ENCODE data around the gene VPS18.

Gene VPS18

GRCh38 chr15:40941528-40942336, 47.5 kb downstream of the VPS18 start:
- TF ChIP-seq, protein P1, sequence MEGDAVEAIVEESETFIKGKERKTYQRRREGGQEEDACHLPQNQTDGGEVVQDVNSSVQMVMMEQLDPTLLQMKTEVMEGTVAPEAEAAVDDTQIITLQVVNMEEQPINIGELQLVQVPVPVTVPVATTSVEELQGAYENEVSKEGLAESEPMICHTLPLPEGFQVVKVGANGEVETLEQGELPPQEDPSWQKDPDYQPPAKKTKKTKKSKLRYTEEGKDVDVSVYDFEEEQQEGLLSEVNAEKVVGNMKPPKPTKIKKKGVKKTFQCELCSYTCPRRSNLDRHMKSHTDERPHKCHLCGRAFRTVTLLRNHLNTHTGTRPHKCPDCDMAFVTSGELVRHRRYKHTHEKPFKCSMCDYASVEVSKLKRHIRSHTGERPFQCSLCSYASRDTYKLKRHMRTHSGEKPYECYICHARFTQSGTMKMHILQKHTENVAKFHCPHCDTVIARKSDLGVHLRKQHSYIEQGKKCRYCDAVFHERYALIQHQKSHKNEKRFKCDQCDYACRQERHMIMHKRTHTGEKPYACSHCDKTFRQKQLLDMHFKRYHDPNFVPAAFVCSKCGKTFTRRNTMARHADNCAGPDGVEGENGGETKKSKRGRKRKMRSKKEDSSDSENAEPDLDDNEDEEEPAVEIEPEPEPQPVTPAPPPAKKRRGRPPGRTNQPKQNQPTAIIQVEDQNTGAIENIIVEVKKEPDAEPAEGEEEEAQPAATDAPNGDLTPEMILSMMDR (IDR thresholded peaks at IDR 0.05; ENCODE audit: low read depth, low read length), result no peak
- peak overlapping the region; percentile 45 for H3K4me3 ChIP-seq (ENCODE audit: low read depth, low read length)

GRCh38 chr15:40942337-40942854, 48.1 kb downstream of the VPS18 start:
- peak overlapping the region; percentile 45 for H3K4me3 ChIP-seq (ENCODE audit: low read depth, low read length)
- TF ChIP-seq, protein P1 (IDR thresholded peaks at IDR 0.05; ENCODE audit: low read depth, low read length), result no peak

DNA sequence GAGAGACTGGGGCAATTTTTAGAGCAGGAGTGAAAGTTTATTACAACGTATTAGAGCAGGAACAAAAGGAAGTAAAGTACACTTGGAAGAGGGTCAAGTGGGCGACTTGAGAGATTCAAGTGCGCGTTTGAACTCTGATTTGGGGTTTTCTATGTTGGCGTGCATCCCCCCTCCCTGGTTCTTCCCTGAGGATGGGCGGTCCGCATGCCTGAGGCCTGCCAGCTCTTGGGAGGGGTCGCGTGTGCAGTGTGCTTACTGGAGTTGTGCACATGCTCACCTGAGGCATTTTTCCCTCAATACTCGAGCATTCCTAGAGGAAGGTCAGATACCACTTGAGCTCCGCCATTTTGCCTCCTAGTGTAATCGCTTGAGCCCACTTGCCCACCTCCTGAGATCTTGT, 48.6 kb downstream of the VPS18 start:
- H3K4me3 ChIP-seq (ENCODE audit: low read depth, low read length), result no peak overlapping the region
- TF ChIP-seq, protein P1 (IDR thresholded peaks at IDR 0.05; ENCODE audit: low read depth, low read length), result no peak

- no peak overlapping the region for H3K4me3 ChIP-seq (ENCODE audit: low read depth, low read length)
- TF ChIP-seq, protein P1 (IDR thresholded peaks at IDR 0.05; ENCODE audit: low read depth, low read length), result no peak
These were observed 49.6 kb downstream of the VPS18 start for GRCh38 chr15:40943764-40944365.

- TF ChIP-seq, protein P1 (IDR thresholded peaks at IDR 0.05; ENCODE audit: low read depth, low read length), result no peak
These were observed 50.5 kb downstream of the VPS18 start for GRCh38 chr15:40944510-40945296.

DNA sequence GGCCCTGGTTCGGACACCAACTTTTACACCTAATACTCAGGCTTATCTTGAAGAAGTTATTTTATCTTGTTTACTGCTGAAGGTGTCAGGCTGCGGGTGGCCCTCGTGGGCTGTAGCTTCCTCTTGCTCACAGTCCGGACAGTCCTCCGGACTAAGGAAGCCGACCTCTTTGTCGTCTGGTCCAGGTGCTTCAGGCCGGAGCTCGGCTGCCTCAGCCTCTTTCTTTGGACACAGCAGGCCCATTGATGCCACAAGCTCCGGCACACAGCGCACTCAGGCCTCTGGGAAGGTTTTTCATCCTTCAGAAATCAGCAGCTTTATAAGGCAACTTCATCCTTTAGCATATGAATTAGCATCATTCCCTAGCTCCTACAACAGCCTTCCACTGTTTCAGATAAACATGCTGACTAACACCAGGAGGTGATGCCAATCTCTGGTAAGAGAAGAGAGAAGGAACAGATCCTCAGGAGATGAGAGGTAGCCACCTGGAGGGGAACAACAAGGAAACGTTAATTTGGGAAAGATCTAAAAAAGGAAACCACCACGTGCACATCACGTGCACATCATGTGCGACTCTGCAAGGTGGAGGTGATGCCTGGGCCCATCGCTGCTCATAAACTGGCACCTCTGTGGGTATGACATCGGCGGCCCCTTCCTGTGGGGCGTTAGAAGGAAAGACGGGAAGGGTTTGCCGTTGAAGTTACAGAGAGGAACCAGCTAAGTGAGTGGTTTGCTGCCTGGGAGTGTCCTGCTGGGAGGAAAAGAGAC, 54.6 kb downstream of the VPS18 start:
- H3K4me3 ChIP-seq (ENCODE audit: low read depth, low read length), result no peak overlapping the region
- TF ChIP-seq, protein P1 (IDR thresholded peaks at IDR 0.05; ENCODE audit: low read depth, low read length), result no peak

More at GRCh38 chr15:40944510-40945296, 50.5 kb downstream of the VPS18 start:
- H3K4me3 ChIP-seq (ENCODE audit: low read depth, low read length), result no peak overlapping the region

All from WI38 (cell line).